HepG2 (cell line): ENCODE data around the gene EGFLAM. TPM values are rescaled to one million over a fixed set of nuclear protein-coding genes. Genes with fewer than 3 reads are reported as not detected.

Source experiments
- ATAC-seq: fragments of 200-7000 bp; cut with Tn5 transposase; 3 replicates; pipeline ENCODE4 v1.9.1; 2020; ENCODE audit warnings: mild to moderate bottlenecking, moderate library complexity
- BruUV-seq: library from RNA; stranded (reverse); fragments of 400-500 nt; replicated peaks from 2 replicates; lab custom pipeline; 2021; lab: Mats Ljungman, UMichigan
- CTCF ChIA-PET: fragments of 300-600 bp; formaldehyde crosslinking; extraction: SDS; loops from one replicate; lab custom pipeline; 2021; ENCODE audit warnings: low total read pairs, inconsistent platforms, low intra/inter-chr PET ratio; lab: Yijun Ruan, JAX
- POLR2A ChIA-PET: fragments of 350-600 bp; sonication (Branson Sonifier 250); formaldehyde crosslinking; loops from one replicate; lab custom pipeline; 2020; ENCODE audit warnings: antibody characterized with exemption, inconsistent platforms; lab: Yijun Ruan, JAX
- DNase-seq: peaks from one replicate; pipeline ENCODE4 v3.0.0-alpha.2; 2015; ENCODE audit warnings: low spot score
- FAIRE-seq: peaks from 3 replicates; lab custom pipeline; 2011; peaks lifted over from hg19 to GRCh38; lab: Jason Lieb, UNC
- H2AFZ ChIP-seq: one replicate; pipeline ENCODE4 v1.6.1; 2011; ENCODE audit warnings: low read length, inconsistent platforms
- H3K27ac ChIP-seq: fragments of 300-600 bp; 3 replicates; pipeline ENCODE4 v1.8.0; 2011; ENCODE audit warnings: mixed run types, mild to moderate bottlenecking, mixed read lengths, low read length, inconsistent platforms; ENCODE audit not compliant: insufficient read depth; ENCODE audit errors: extremely low read length
- H3K27me3 ChIP-seq, 2 experiments: fragments of 200-600 bp in 1 of 2; 2 replicates in 1 of 2; 3 replicates in 1 of 2; pipeline versions ENCODE4 v1.6.0 to v1.8.0; 2011; ENCODE audit warnings: low read length in 2 of 2, mild to moderate bottlenecking in 2 of 2, moderate library complexity in 2 of 2, inconsistent platforms in 1 of 2; ENCODE audit not compliant: insufficient read depth in 2 of 2, control insufficient read depth in 1 of 2
- H3K36me3 ChIP-seq, 2 experiments: fragments of 200-600 bp in 1 of 2; replicated peaks in 1 of 2; 2 replicates in 1 of 2; 3 replicates in 1 of 2; pipeline versions ENCODE4 v1.5.1 to v1.8.0; 2011; ENCODE audit warnings: low read length in 2 of 2, inconsistent platforms in 1 of 2; ENCODE audit not compliant: insufficient read depth in 2 of 2, control insufficient read depth in 1 of 2
- H3K4me1 ChIP-seq: 2 replicates; pipeline ENCODE4 v1.5.1; 2012; ENCODE audit warnings: low read length, inconsistent platforms; ENCODE audit not compliant: insufficient read depth
- H3K4me2 ChIP-seq: 2 replicates; pipeline ENCODE4 v1.6.0; 2011; ENCODE audit warnings: low read depth, low read length, inconsistent platforms
- H3K4me3 ChIP-seq, 3 experiments: fragments of 200-600 bp in 1 of 3; sonication (generic), shearing (Covaris generic) in 1 of 3; replicated peaks in 1 of 3; 2 replicates each; pipeline ENCODE4 v1.5.1; 2011 to 2016; ENCODE audit warnings: low read length in 3 of 3, inconsistent platforms in 2 of 3, low read depth in 2 of 3, mild to moderate bottlenecking in 2 of 3, control low read depth in 1 of 3, mixed read lengths in 1 of 3; ENCODE audit not compliant: insufficient read depth in 1 of 3
- H3K79me2 ChIP-seq: one replicate; pipeline ENCODE4 v1.6.1; 2011; ENCODE audit warnings: low read length, inconsistent platforms; ENCODE audit not compliant: insufficient read depth
- H3K9ac ChIP-seq: 2 replicates; pipeline ENCODE4 v1.6.0; 2011; ENCODE audit warnings: mild to moderate bottlenecking, low read depth, low read length, inconsistent platforms; ENCODE audit not compliant: insufficient read depth
- H3K9me3 ChIP-seq: 2 replicates; pipeline ENCODE4 v1.5.1; 2012; ENCODE audit warnings: mild to moderate bottlenecking, low read length
- H4K20me1 ChIP-seq: 2 replicates; pipeline ENCODE4 v1.6.0; 2011; ENCODE audit warnings: inconsistent platforms, mild to moderate bottlenecking, low read length, moderate library complexity; ENCODE audit not compliant: insufficient read depth
- CBFB ChIP-seq: sonication (generic); formaldehyde crosslinking; IDR thresholded peaks from 2 replicates; pipeline ENCODE4 v1.4.0; 2020; ENCODE audit warnings: missing genetic modification reagents
- CENPT ChIP-seq: sonication (generic); formaldehyde crosslinking; IDR thresholded peaks from 2 replicates; pipeline ENCODE4 v1.8.0; 2022; ENCODE audit warnings: low read depth, mild to moderate bottlenecking, moderate library complexity, missing genetic modification reagents
- IRF2 ChIP-seq: IDR thresholded peaks from 2 replicates; pipeline ENCODE4 v1.6.1; 2018; ENCODE audit warnings: missing genetic modification reagents, missing compliant biosample characterization
- JARID2 ChIP-seq: sonication (generic); formaldehyde crosslinking; IDR thresholded peaks from 2 replicates; pipeline ENCODE4 v1.8.1; 2023; ENCODE audit warnings: missing genetic modification reagents, inconsistent platforms; ENCODE audit not compliant: insufficient replicate concordance
- RXRA ChIP-seq: sonication (generic); formaldehyde crosslinking; IDR thresholded peaks from 2 replicates; pipeline ENCODE4 v1.5.1; 2020; ENCODE audit warnings: missing genetic modification reagents
- SSRP1 ChIP-seq: IDR thresholded peaks from 2 replicates; pipeline ENCODE4 v1.6.1; 2016; ENCODE audit warnings: control low read depth
- ZFAT ChIP-seq: sonication (generic); formaldehyde crosslinking; conservative IDR thresholded peaks from 2 replicates; pipeline ENCODE4 v1.8.1; 2023; ENCODE audit warnings: missing genetic modification reagents, inconsistent platforms
- ZNF891 ChIP-seq: sonication (generic); formaldehyde crosslinking; IDR thresholded peaks from 2 replicates; pipeline ENCODE4 v1.5.0; 2020; ENCODE audit warnings: mild to moderate bottlenecking, missing genetic modification reagents
- WGBS: methylation state at CpG from one replicate; pipeline ENCODE4 v1.1.6; 2017; ENCODE audit warnings: low lambda C conversion rate; 5-methylcytosine and 5-hydroxymethylcytosine counted together
- in situ Hi-C: cut with HindIII; loops from 2 replicates; pipeline ENCODE4 v1.10.0; 2017; ENCODE audit warnings: low pct_unique_long_range_greater_than_20kb; ENCODE audit not compliant: extremely low pct_ligation_motif_present
- intact Hi-C: fragments of 100-400 bp; cut with micrococcal nuclease; formaldehyde crosslinking; loops from one replicate; pipeline ENCODE4 v1.10.0; 2022; ENCODE audit not compliant: unreplicated experiment
- polyA plus RNA-seq, 8 experiments: library from polyadenylated mRNA; depleted of rRNA in 3 of 8; stranded (reverse) in 7 of 8; unstranded in 1 of 8; fragments of >200 nt; fragmentation: Illumina TruSeq in 4 of 8; extraction: Trizol in 4 of 8; gene quantifications; 2 replicates each; pipeline versions ENCODE4 v1.2.1 to v1.2.3, GENCODE V29; 2011 to 2016; ENCODE audit warnings: low read depth in 4 of 8, missing spikeins in 1 of 8, mixed read lengths in 1 of 8; ENCODE audit not compliant: insufficient read depth in 1 of 8
- total RNA-seq, 5 experiments: library from RNA; depleted of rRNA; stranded (reverse); fragments of >200 nt; fragmentation: Illumina TruSeq; extraction: Trizol; gene quantifications; 2 replicates each; pipeline ENCODE4 v1.2.3, GENCODE V29; 2016; ENCODE audit warnings: low read depth in 1 of 5
- TF ChIP-seq, protein P1 (sequence below): sonication (generic); formaldehyde crosslinking; IDR thresholded peaks from 2 replicates; pipeline ENCODE4 v1.4.0; 2020; ENCODE audit warnings: missing genetic modification reagents
- TF ChIP-seq, protein P2 (sequence below): sonication (generic); formaldehyde crosslinking; IDR thresholded peaks from 2 replicates; pipeline ENCODE4 v1.4.0; 2020; ENCODE audit warnings: missing genetic modification reagents, borderline replicate concordance

The EGFLAM gene
- total and polyA plus RNA-seq, 2 of the 13 experiments (the other 11 are each of a cell fraction or from before 2014, with no cell fraction given) = not detected

DNA sequence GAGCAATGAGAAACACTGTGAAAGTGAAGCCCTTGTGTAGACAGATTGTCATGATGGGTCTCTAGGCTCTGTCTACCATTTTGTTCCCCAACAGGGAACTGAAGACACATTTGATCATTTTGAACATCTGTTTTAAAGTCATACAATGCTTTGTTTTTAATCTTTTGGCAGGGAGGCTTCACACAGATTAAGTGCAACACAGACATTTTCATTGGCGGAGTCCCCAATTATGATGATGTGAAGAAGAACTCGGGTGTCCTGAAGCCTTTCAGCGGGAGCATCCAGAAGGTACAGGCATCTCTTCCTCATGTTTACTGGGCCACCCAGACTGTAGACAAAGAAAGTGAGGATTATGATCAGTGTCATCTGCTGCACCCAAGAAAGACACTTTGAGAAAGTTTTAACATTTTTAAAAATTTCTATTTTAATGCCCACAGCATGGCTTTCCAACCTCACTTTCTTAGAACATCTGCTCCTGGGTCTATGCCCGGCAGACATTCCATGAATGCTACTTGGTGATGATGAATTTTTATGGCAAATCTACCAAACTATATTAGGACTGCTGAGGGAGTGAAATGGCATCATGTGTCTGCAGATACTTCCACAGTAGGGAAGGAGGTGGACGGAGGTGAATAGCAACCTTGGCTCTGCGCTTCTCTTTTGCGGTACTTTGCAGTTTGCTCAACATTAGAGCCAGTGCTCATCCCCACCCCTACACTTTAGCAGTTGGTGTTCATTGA lies 176.8 kb downstream of the EGFLAM start:
- no peaks in the 10 kb centered on the region for H4K20me1 ChIP-seq
- in situ Hi-C loops (loop anchor here (5.0 kb wide), 2 partner anchors 232 to 372 kb away; no protein-coding TSS in a partner anchor), intact Hi-C loops (no loop called here)
- no peak for DNase-seq
- no peak overlapping the region for H3K4me2 ChIP-seq
- 0 out of 2 replicates have a peak, but pooled peaks cover 6% of the 10 kb centered on the region for H3K4me1 ChIP-seq
- H3K4me3 ChIP-seq = no peak overlapping the region
- no peak for ATAC-seq
- no peaks in the 10 kb centered on the region for H3K79me2 ChIP-seq
- WGBS = 63% methylated on average over 7 of the region's 7 CpGs
- no peak overlapping the region for H2AFZ ChIP-seq
- H3K27ac ChIP-seq = no peak overlapping the region
- BruUV-seq = no TSS peak
- H3K27me3 ChIP-seq = peaks cover 0 to 20% of the 10 kb centered on the region in 2 experiments; a peak in 3 of 5 replicates
- TF ChIP-seq CBFB (CRISPR knock-in tag) = no peak
- TF ChIP-seq RXRA (CRISPR knock-in tag) = no peak
- TF ChIP-seq JARID2 (CRISPR knock-in tag) = no peak
- no peak for TF ChIP-seq ZFAT
- TF ChIP-seq, protein P1, sequence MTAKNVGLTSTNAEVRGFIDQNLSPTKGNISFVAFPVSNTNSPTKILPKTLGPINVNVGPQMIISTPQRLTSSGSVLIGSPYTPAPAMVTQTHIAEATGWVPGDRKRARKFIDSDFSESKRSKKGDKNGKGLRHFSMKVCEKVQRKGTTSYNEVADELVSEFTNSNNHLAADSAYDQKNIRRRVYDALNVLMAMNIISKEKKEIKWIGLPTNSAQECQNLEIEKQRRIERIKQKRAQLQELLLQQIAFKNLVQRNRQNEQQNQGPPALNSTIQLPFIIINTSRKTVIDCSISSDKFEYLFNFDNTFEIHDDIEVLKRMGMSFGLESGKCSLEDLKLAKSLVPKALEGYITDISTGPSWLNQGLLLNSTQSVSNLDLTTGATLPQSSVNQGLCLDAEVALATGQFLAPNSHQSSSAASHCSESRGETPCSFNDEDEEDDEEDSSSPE (CRISPR knock-in tag) = no peak
- TF ChIP-seq IRF2 (CRISPR knock-in tag) = no peak
- no peak for TF ChIP-seq CENPT (CRISPR knock-in tag)
- TF ChIP-seq ZNF891 (CRISPR knock-in tag) = no peak
- TF ChIP-seq, protein P2, sequence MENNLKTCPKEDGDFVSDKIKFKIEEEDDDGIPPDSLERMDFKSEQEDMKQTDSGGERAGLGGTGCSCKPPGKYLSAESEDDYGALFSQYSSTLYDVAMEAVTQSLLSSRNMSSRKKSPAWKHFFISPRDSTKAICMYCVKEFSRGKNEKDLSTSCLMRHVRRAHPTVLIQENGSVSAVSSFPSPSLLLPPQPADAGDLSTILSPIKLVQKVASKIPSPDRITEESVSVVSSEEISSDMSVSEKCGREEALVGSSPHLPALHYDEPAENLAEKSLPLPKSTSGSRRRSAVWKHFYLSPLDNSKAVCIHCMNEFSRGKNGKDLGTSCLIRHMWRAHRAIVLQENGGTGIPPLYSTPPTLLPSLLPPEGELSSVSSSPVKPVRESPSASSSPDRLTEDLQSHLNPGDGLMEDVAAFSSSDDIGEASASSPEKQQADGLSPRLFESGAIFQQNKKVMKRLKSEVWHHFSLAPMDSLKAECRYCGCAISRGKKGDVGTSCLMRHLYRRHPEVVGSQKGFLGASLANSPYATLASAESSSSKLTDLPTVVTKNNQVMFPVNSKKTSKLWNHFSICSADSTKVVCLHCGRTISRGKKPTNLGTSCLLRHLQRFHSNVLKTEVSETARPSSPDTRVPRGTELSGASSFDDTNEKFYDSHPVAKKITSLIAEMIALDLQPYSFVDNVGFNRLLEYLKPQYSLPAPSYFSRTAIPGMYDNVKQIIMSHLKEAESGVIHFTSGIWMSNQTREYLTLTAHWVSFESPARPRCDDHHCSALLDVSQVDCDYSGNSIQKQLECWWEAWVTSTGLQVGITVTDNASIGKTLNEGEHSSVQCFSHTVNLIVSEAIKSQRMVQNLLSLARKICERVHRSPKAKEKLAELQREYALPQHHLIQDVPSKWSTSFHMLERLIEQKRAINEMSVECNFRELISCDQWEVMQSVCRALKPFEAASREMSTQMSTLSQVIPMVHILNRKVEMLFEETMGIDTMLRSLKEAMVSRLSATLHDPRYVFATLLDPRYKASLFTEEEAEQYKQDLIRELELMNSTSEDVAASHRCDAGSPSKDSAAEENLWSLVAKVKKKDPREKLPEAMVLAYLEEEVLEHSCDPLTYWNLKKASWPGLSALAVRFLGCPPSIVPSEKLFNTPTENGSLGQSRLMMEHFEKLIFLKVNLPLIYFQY (CRISPR knock-in tag) = no peak
- TF ChIP-seq SSRP1 (CRISPR knock-in tag) = no peak
- POLR2A ChIA-PET = no interaction called here
- no peak for FAIRE-seq
- no peaks in the 10 kb centered on the region for H3K9me3 ChIP-seq
- no peaks in the 10 kb centered on the region for H3K36me3 ChIP-seq
- no peak overlapping the region for H3K9ac ChIP-seq
- CTCF ChIA-PET = no interaction called here
